SK-N-SH treated with all-trans-retinoic acid at 6 μM for 48 hours (cell line): ENCODE data around the gene EN2.

Source experiments
- ATAC-seq: fragments of 200-7000 bp; cut with Tn5 transposase; 3 replicates; pipeline ENCODE4 v1.9.1; 2020; ENCODE audit warnings: mild to moderate bottlenecking, moderate library complexity
- ARNTL ChIP-seq: fragments of 450-650 bp; formaldehyde crosslinking; IDR thresholded peaks from 2 replicates; pipeline ENCODE4 v1.5.0; 2020; ENCODE audit warnings: low read depth, mild to moderate bottlenecking, moderate library complexity, borderline replicate concordance
- BACH2 ChIP-seq: fragments of 250-450 bp; sonication (Bioruptor Pico); IDR thresholded peaks from 2 replicates; pipeline ENCODE4 v1.9.0; 2021; ENCODE audit warnings: mild to moderate bottlenecking, borderline replicate concordance
- CREB5 ChIP-seq: fragments of 250-450 bp; sonication (Bioruptor Pico); IDR thresholded peaks from 2 replicates; pipeline ENCODE4 v1.5.1; 2020; ENCODE audit warnings: low read depth, mild to moderate bottlenecking, moderate library complexity
- CSDC2 ChIP-seq: fragments of 250-450 bp; sonication (Bioruptor Pico); IDR thresholded peaks from 2 replicates; pipeline ENCODE4 v1.5.0; 2020; ENCODE audit warnings: mild to moderate bottlenecking, moderate library complexity
- CSRNP3 ChIP-seq: fragments of 250-450 bp; sonication (Bioruptor Pico); IDR thresholded peaks from 2 replicates; pipeline ENCODE4 v1.5.1; 2021; ENCODE audit warnings: mild to moderate bottlenecking, moderate library complexity
- ESRRG ChIP-seq: fragments of 250-450 bp; sonication (Bioruptor Pico); IDR thresholded peaks from 2 replicates; pipeline ENCODE4 v1.6.1; 2021; ENCODE audit warnings: mild to moderate bottlenecking
- GLIS3 ChIP-seq: fragments of 250-450 bp; sonication (Bioruptor Pico); IDR thresholded peaks from 2 replicates; pipeline ENCODE4 v1.5.0; 2020; ENCODE audit warnings: mild to moderate bottlenecking, moderate library complexity
- ISL1 ChIP-seq: fragments of 250-450 bp; sonication (Bioruptor Pico); IDR thresholded peaks from 2 replicates; pipeline ENCODE4 v2.1.2; 2022; ENCODE audit warnings: mild to moderate bottlenecking, moderate library complexity
- OSR1 ChIP-seq: fragments of 250-450 bp; sonication (Bioruptor Pico); IDR thresholded peaks from 2 replicates; pipeline ENCODE4 v1.8.0; 2022; ENCODE audit warnings: moderate library complexity, mild to moderate bottlenecking, inconsistent platforms
- PATZ1 ChIP-seq: fragments of 250-450 bp; sonication (Bioruptor Pico); IDR thresholded peaks from 2 replicates; pipeline ENCODE4 v1.8.0; 2020; ENCODE audit warnings: mild to moderate bottlenecking, moderate library complexity, borderline replicate concordance
- POU6F1 ChIP-seq: fragments of 250-450 bp; sonication (Bioruptor Pico); IDR thresholded peaks from 2 replicates; pipeline ENCODE4 v1.8.0; 2021; ENCODE audit warnings: low read depth, mild to moderate bottlenecking, moderate library complexity, borderline replicate concordance
- RARB ChIP-seq: fragments of 250-450 bp; sonication (Bioruptor Pico); IDR thresholded peaks from 2 replicates; pipeline ENCODE4 v1.8.0; 2021; ENCODE audit warnings: mild to moderate bottlenecking, moderate library complexity
- SNAI2 ChIP-seq: fragments of 250-450 bp; sonication (Bioruptor Pico); IDR thresholded peaks from 2 replicates; pipeline ENCODE4 v1.5.0; 2020; ENCODE audit warnings: mild to moderate bottlenecking, moderate library complexity
- TCF4 ChIP-seq: fragments of 250-450 bp; sonication (Bioruptor Pico); IDR thresholded peaks from 2 replicates; pipeline ENCODE4 v1.8.0; 2021; ENCODE audit warnings: mild to moderate bottlenecking, moderate library complexity, borderline replicate concordance
- TOX ChIP-seq: fragments of 250-450 bp; sonication (Bioruptor Pico); IDR thresholded peaks from 2 replicates; pipeline ENCODE4 v1.8.0; 2021; ENCODE audit warnings: mild to moderate bottlenecking, moderate library complexity, borderline replicate concordance
- TSHZ2 ChIP-seq: fragments of 250-450 bp; sonication (Bioruptor Pico); IDR thresholded peaks from 2 replicates; pipeline ENCODE4 v1.5.0; 2020; ENCODE audit warnings: mild to moderate bottlenecking, moderate library complexity
- ZC3H10 ChIP-seq: fragments of 250-450 bp; sonication (Bioruptor Pico); IDR thresholded peaks from 2 replicates; pipeline ENCODE4 v1.5.1; 2021; ENCODE audit warnings: mild to moderate bottlenecking, moderate library complexity
- ZFP3 ChIP-seq: fragments of 250-450 bp; sonication (Bioruptor Pico); IDR thresholded peaks from 2 replicates; pipeline ENCODE4 v1.5.0; 2020; ENCODE audit warnings: mild to moderate bottlenecking, moderate library complexity
- ZFP30 ChIP-seq: fragments of 450-650 bp; formaldehyde crosslinking; IDR thresholded peaks from 2 replicates; pipeline ENCODE4 v1.5.0; 2022; ENCODE audit warnings: mild to moderate bottlenecking, moderate library complexity
- ZNF565 ChIP-seq: fragments of 450-650 bp; formaldehyde crosslinking; conservative IDR thresholded peaks from 2 replicates; pipeline ENCODE4 v1.5.0; 2020; ENCODE audit warnings: low read depth, mild to moderate bottlenecking, moderate library complexity
- ZNF70 ChIP-seq: fragments of 450-650 bp; formaldehyde crosslinking; IDR thresholded peaks from 2 replicates; pipeline ENCODE4 v1.5.0; 2020; ENCODE audit warnings: mild to moderate bottlenecking, moderate library complexity
- ZNF8 ChIP-seq: fragments of 450-650 bp; formaldehyde crosslinking; IDR thresholded peaks from 2 replicates; pipeline ENCODE4 v1.5.0; 2020; ENCODE audit warnings: mild to moderate bottlenecking, moderate library complexity

Gene EN2

GRCh38 chr7:155452505-155453295 lies 5.2 kb upstream of the EN2 start:
- TF ChIP-seq BACH2 (CRISPR knock-in tag) (no peak), SNAI2 (CRISPR knock-in tag) (no peak), ZFP3 (no peak), ZNF8 (CRISPR knock-in tag) (no peak), ZNF70 (CRISPR knock-in tag) (no peak), GLIS3 (CRISPR knock-in tag) (no peak), ZC3H10 (CRISPR knock-in tag) (no peak), ISL1 (CRISPR knock-in tag) (no peak), PATZ1 (CRISPR knock-in tag) (no peak), ESRRG (CRISPR knock-in tag) (no peak), ZFP30 (CRISPR knock-in tag) (no peak), RARB (no peak), CSDC2 (CRISPR knock-in tag) (no peak), TCF4 (CRISPR knock-in tag) (no peak)
- ATAC-seq, result no peak

GRCh38 chr7:155453296-155454182 lies 4.4 kb upstream of the EN2 start:
- TF ChIP-seq TCF4 (CRISPR knock-in tag) (no peak), POU6F1 (CRISPR knock-in tag) (no peak), ZNF565 (CRISPR knock-in tag) (no peak), PATZ1 (CRISPR knock-in tag) (no peak), BACH2 (CRISPR knock-in tag) (no peak), TOX (no peak), ARNTL (no peak), OSR1 (CRISPR knock-in tag) (no peak), ZFP30 (CRISPR knock-in tag) (no peak), ZFP3 (no peak), TSHZ2 (CRISPR knock-in tag) (no peak), ZNF70 (CRISPR knock-in tag) (no peak), CSRNP3 (CRISPR knock-in tag) (no peak), ISL1 (CRISPR knock-in tag) (no peak), GLIS3 (CRISPR knock-in tag) (no peak), CREB5 (CRISPR knock-in tag) (no peak), RARB (no peak), ESRRG (CRISPR knock-in tag) (no peak)
- ATAC-seq, result no peak
